OCI-LY1 (cell line): ENCODE measurements around the gene ARHGEF28.

ENCODE experiments used
- CTCF ChIP-seq: fragments of 200-600 bp; sonication (generic), shearing (Covaris generic); IDR thresholded peaks from 2 replicates; pipeline ENCODE4 v1.5.1; 2017; ENCODE audit warnings: mild to moderate bottlenecking, antibody characterized with exemption, low read length, moderate library complexity, mixed read lengths
- EZH2 ChIP-seq: fragments of 200-600 bp; sonication (generic), shearing (Covaris generic); IDR thresholded peaks from 2 replicates; pipeline ENCODE4 v1.8.0; 2017; ENCODE audit warnings: borderline replicate concordance, mixed run types, mild to moderate bottlenecking, antibody characterized with exemption, low read length, moderate library complexity, mixed read lengths

- TF ChIP-seq CTCF, result no peak
- TF ChIP-seq EZH2, result no peak
Observed at GRCh38 chr5:73962801-73963425, 336.9 kb downstream of the ARHGEF28 start.
